Glutamatergic neuron (in vitro differentiated cells): ENCODE data around the gene ALDH3A2. TPM values are rescaled to one million over a fixed set of nuclear protein-coding genes. Genes with fewer than 3 reads are reported as not detected.

Experiments used
- DNase-seq: peaks from one replicate; pipeline ENCODE4 v3.0.0; 2022
- H3K27ac Mint-ChIP-seq: one replicate; pipeline ENCODE4 v1.8.0; 2020; ENCODE audit warnings: mild to moderate bottlenecking, mixed read lengths, inconsistent platforms; ENCODE audit not compliant: unreplicated experiment
- H3K27me3 Mint-ChIP-seq: one replicate; pipeline ENCODE4 v1.8.0; 2020; ENCODE audit warnings: mild to moderate bottlenecking, moderate library complexity, mixed read lengths, inconsistent platforms; ENCODE audit not compliant: unreplicated experiment
- H3K36me3 Mint-ChIP-seq: one replicate; pipeline ENCODE4 v1.8.0; 2020; ENCODE audit warnings: mild to moderate bottlenecking, mixed read lengths, inconsistent platforms; ENCODE audit not compliant: unreplicated experiment
- H3K4me1 Mint-ChIP-seq: one replicate; pipeline ENCODE4 v1.8.0; 2020; ENCODE audit warnings: mild to moderate bottlenecking, low read depth, mixed read lengths, inconsistent platforms; ENCODE audit not compliant: unreplicated experiment
- H3K4me3 Mint-ChIP-seq: one replicate; pipeline ENCODE4 v1.8.0; 2020; ENCODE audit warnings: mild to moderate bottlenecking, mixed read lengths, inconsistent platforms; ENCODE audit not compliant: unreplicated experiment
- H3K9me3 Mint-ChIP-seq: one replicate; pipeline ENCODE4 v1.8.0; 2020; ENCODE audit warnings: mild to moderate bottlenecking, moderate library complexity, mixed read lengths, inconsistent platforms; ENCODE audit not compliant: unreplicated experiment
- CTCF ChIP-seq: fragments of 200-600 bp; sonication (generic); IDR thresholded peaks from one replicate; pipeline ENCODE4 v1.5.0; 2021; ENCODE audit not compliant: partially characterized antibody, unreplicated experiment
- total RNA-seq: library from RNA; stranded (reverse); fragmentation: NEBNext Ultra II Directional; extraction: Animal tissue kit (Norgen Biotek cat#: 25700); gene quantifications from one replicate; pipeline ENCODE4 v1.2.1, GENCODE V29; 2021; ENCODE audit not compliant: unreplicated experiment

The ALDH3A2 gene
- total RNA-seq, 1 donor from 2014 or later: 42.6 TPM

- no peak overlapping the region for H3K27ac Mint-ChIP-seq
- H3K4me1 Mint-ChIP-seq: no peaks in the 10 kb centered on the region
- H3K27me3 Mint-ChIP-seq: no peaks in the 10 kb centered on the region
- DNase-seq: no peak
- H3K36me3 Mint-ChIP-seq: peaks cover 27% of the 10 kb centered on the region
- peaks cover 5% of the 10 kb centered on the region for H3K9me3 Mint-ChIP-seq
- no peak for TF ChIP-seq CTCF
- no peak overlapping the region for H3K4me3 Mint-ChIP-seq
These were observed 30.5 kb upstream of the ALDH3A2 start for GRCh38 chr17:19618015-19618414.

GRCh38 chr17:19619705-19620325 lies 28.7 kb upstream of the ALDH3A2 start:
- no peak for DNase-seq
- H3K9me3 Mint-ChIP-seq: peaks cover 5% of the 10 kb centered on the region
- H3K27ac Mint-ChIP-seq: no peak overlapping the region
- no peak for TF ChIP-seq CTCF
- peaks cover 30% of the 10 kb centered on the region for H3K36me3 Mint-ChIP-seq
- no peaks in the 10 kb centered on the region for H3K27me3 Mint-ChIP-seq
- no peaks in the 10 kb centered on the region for H3K4me1 Mint-ChIP-seq
- no peak overlapping the region for H3K4me3 Mint-ChIP-seq

GRCh38 chr17:19621697-19622096 lies 26.9 kb upstream of the ALDH3A2 start:
- H3K27me3 Mint-ChIP-seq: no peaks in the 10 kb centered on the region

GRCh38 chr17:19626079-19626478 lies 22.5 kb upstream of the ALDH3A2 start:
- H3K27ac Mint-ChIP-seq: peak overlapping the region; percentile 64
- no peaks in the 10 kb centered on the region for H3K4me1 Mint-ChIP-seq
- H3K36me3 Mint-ChIP-seq: peaks cover 6% of the 10 kb centered on the region
- H3K4me3 Mint-ChIP-seq: no peak overlapping the region
- peaks cover 4% of the 10 kb centered on the region for H3K9me3 Mint-ChIP-seq
- H3K27me3 Mint-ChIP-seq: no peaks in the 10 kb centered on the region
- DNase-seq: no peak
- no peak for TF ChIP-seq CTCF

More at GRCh38 chr17:19621697-19622096, 26.9 kb upstream of the ALDH3A2 start:
- Mint-ChIP-seq H3K27ac (no peak overlapping the region), H3K9me3 (peaks cover 5% of the 10 kb centered on the region), H3K36me3 (peaks cover 30% of the 10 kb centered on the region), H3K4me1 (no peaks in the 10 kb centered on the region), H3K4me3 (no peak overlapping the region)
- DNase-seq: no peak
- no peak for TF ChIP-seq CTCF

GRCh38 chr17:19629449-19629848 lies 19.1 kb upstream of the ALDH3A2 start:
- Mint-ChIP-seq H3K9me3 (peaks cover 4% of the 10 kb centered on the region), H3K36me3 (no peaks in the 10 kb centered on the region), H3K27ac (no peak overlapping the region), H3K4me3 (no peak overlapping the region), H3K4me1 (no peaks in the 10 kb centered on the region), H3K27me3 (no peaks in the 10 kb centered on the region)
- DNase-seq: no peak
- no peak for TF ChIP-seq CTCF
